Left lobe of liver (tissue), 2 donors: Measurements from ENCODE around the gene PAM. TPM values are rescaled to one million over a fixed set of nuclear protein-coding genes. Genes with fewer than 3 reads are reported as not detected.

Source experiments
- ATAC-seq: fragments of 200-7000 bp; cut with Tn5 transposase; one replicate; pipeline ENCODE4 v1.9.1; 2020; ENCODE audit warnings: mild to moderate bottlenecking, moderate library complexity
- DNase-seq: peaks from one replicate; pipeline ENCODE4 v3.0.0-alpha.2; 2020; ENCODE audit warnings: low spot score
- total RNA-seq: library from RNA; stranded (reverse); gene quantifications from one replicate; pipeline ENCODE4 v1.2.1, GENCODE V29; 2021
- donor health status: DM: no; HTN: no; CAD: no; lungs with moderate emphysema.
- donor health status: DM: no; HTN: yes; CAD: no.

The PAM gene
- total RNA-seq, 1 donor from 2014 or later = 15.6 TPM

- DNase-seq (no peak), ATAC-seq (no peak)
Measured at GRCh38 chr5:102777099-102777498, 22.0 kb downstream of the PAM start.

GRCh38 chr5:102778478-102778877 is 23.4 kb downstream of the PAM start:
- DNase-seq (no peak), ATAC-seq (no peak)

GRCh38 chr5:102781359-102781758 is 26.3 kb downstream of the PAM start:
- no peak for ATAC-seq
- no peak for DNase-seq

- DNase-seq (no peak), ATAC-seq (no peak)
Measured at GRCh38 chr5:102781786-102782185, 26.7 kb downstream of the PAM start.

DNA sequence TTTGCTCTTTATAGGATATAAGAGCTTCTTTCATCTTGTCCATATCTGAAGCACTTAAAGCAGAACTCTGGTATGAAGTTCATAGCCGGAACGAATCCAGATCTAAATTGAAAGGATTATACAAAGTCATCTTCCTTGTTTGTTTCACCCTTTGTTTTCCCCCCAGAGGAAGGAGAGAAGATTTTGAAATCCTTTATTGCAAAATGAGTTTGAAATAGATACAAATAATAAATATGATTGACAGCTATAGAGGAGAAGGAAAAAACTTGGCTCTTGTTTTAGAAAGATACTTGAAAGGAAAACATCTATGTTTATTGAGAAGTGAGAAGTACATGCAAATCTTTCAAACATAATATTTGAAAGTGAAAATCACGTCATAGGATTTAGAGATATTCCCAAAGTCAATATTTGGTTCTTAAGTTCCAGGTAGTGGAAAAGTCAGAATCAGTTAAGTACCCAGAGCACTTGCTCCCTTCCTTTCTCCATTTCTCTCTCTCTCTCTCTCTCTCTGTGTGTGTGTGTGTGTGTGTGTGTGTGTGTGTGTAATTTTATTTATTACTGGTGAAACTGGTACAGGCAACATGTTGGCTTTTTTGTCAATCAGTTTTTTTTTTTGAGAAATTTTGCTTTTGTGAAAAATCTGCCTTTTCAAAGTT is 27.2 kb downstream of the PAM start:
- ATAC-seq = no peak
- DNase-seq = no peak

DNA sequence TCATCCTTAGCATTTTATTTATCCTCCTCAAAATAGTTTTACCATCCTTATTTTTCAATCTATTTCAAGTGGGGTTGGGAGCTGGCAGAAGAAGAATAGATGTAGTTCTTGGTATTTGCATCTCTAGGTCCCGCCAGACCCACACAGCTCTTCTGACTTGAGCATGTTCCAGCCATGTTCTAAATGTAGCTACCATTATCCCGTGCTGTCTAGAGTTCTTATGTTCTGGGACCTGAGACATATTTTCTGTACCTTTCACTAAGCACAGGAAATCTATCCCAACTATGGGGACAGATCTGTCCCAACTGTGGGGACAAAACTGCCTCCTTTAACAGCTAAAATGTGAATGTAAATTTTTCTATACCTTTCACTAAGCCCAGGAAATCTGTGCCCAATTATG is 32.0 kb downstream of the PAM start:
- DNase-seq (no peak), ATAC-seq (no peak)

GRCh38 chr5:102788788-102789187 is 33.7 kb downstream of the PAM start:
- ATAC-seq (peak; percentile 84), DNase-seq (no peak)

DNA sequence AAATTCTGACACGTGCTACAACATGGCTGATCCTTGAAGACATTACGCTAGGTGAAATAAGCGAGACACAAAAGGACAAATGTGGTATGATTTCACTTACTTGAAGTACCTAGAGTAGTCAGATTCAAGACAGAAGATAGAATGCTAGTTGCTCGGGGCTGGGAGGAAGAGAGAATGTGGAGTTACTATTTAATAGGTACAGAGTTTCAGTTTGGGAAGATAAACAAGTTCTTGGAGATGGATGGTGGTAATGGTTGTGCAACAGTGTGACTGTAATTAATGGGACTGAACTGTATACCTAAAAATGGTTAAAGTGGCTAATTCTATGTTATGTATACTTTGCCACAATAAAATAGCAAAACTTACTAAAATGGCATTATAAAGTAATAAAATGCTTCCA is 34.4 kb downstream of the PAM start:
- DNase-seq (no peak), ATAC-seq (peak; percentile 74)

GRCh38 chr5:102790748-102791147 is 35.6 kb downstream of the PAM start:
- ATAC-seq (no peak), DNase-seq (no peak)

GRCh38 chr5:102792705-102793104 is 37.6 kb downstream of the PAM start:
- ATAC-seq (peak; percentile 22), DNase-seq (no peak)

DNA sequence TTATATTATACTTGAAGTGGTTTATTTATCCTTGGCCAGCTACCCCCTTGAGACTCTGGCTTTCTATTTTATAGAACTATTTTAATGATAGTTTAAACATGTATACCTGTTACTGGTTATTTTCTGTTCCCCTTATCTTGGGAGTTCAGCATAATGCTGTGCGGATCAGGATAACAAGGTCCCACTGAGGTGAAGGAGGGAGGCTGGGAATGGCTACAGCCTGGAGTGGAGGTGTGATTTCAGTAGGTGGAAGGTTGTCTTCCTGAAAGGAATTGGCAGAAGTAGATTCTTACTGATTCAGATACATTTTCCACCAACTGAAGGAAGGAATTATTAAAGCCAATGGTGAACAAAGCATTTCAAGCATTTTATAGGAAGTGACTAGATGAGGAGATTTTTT is 38.9 kb downstream of the PAM start:
- DNase-seq = no peak
- no peak for ATAC-seq

DNA sequence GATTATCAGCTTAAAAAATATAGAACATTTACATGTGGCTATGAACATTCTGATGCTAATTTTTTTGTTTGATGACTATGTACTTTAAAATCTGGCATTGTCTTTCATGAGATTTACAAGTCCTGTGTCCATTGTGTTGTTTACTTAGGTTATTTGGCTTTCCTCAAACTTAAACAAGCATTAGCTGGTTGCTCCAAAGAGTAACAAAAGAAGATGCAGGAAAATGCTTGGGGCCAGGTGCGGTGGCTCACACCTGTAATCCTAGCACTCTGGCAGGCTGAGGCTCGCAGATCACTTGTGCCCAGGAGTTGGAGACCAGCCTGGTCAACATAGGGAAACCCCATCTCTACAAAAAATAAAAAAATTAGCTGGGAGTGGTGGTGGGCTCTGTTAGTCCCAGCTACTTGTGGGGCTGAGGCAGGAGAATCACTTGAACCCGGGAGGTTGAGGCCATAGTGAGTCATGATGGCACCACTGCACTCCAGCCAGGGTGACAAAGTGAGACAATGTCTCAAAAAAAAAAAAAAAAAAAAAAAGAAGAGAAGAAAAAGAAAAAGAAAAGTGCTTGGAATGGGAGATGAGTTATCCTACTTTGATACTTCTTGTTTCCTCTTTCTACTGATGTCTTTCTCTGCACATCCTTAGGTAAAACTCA is 39.7 kb downstream of the PAM start:
- no peak for ATAC-seq
- DNase-seq = no peak

- DNase-seq (no peak), ATAC-seq (no peak)
Measured at GRCh38 chr5:102795526-102795925, 40.4 kb downstream of the PAM start.

DNA sequence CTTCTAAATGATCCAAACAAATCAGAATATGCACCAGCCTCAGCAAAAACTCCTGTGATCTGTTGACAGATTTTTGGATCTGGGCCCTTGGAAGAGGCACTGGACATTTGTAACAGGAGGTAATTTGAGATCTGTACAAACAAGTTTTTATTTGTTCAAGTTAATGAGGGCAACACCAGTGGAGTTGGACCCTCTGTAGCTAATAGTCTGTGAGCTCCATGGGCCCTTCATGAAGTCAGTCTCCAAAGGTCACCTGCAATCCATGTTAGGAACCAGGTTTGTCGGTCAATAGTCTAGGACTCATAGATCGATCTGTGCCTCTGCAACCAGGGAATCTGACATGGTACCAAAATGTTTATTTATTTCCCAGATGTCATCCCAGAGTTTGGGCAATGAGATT is 40.9 kb downstream of the PAM start:
- peak; percentile 80 for DNase-seq
- peak; percentile 95 for ATAC-seq

- no peak for DNase-seq
- peak; percentile 43 for ATAC-seq
Measured at GRCh38 chr5:102796498-102796897, 41.4 kb downstream of the PAM start.

- DNase-seq (no peak), ATAC-seq (no peak)
Measured at GRCh38 chr5:102797322-102797884, 42.3 kb downstream of the PAM start.

GRCh38 chr5:102798104-102798785 is 43.1 kb downstream of the PAM start:
- no peak for ATAC-seq
- DNase-seq = no peak

- DNase-seq (no peak), ATAC-seq (no peak)
Measured at GRCh38 chr5:102799017-102799416, 43.9 kb downstream of the PAM start.

DNA sequence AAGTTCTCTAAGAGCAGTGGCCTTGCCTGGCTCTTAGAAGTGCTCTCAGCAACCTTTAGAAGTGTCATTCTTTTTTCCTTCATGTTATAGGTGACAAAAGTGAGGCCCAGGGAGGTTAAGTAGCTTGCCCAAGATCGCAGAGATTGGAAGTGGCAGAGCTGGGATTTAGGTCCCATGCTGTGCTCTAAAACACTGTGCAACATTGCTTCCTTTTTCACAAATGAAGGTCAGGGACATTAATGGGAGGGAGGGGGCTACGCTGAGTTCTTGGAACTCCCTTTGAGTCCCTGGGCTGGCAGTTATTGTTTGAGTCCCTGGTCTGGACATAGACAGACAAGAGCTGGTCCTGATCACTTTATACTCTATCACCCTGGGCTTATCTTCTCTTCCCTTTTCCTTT is 45.3 kb downstream of the PAM start:
- DNase-seq = no peak
- no peak for ATAC-seq

DNA sequence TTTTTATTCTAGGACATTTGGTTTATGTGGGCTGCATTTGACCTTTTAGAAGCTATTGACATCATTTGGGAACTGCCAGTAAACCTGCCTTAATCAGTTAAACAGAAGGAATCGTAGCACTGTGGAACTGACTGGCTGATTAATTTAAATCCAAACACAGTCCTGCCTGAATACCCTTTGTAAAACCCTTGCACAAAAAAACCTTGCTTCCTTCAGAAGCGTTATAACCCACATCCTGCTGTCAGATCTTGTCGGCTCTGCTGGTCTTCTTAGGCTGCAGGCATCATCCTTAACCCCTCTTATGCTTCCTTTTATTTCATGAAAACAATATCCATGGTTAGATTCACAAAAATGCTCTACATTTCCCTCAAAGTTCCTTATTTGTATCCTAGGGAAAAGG is 46.3 kb downstream of the PAM start:
- DNase-seq = no peak
- ATAC-seq = no peak

GRCh38 chr5:102802708-102803458 is 47.8 kb downstream of the PAM start:
- no peak for DNase-seq
- no peak for ATAC-seq
